Adipocyte (in vitro differentiated cells): ENCODE measurements around the gene LDHD.

Source experiments
- DNase-seq: peaks from one replicate; pipeline ENCODE4 v3.0.0-alpha.2; 2015; ENCODE audit warnings: low read depth
- H3K27me3 ChIP-seq: replicated peaks from 2 replicates; pipeline ENCODE4 v1.7.0; 2013; ENCODE audit warnings: mild to moderate bottlenecking, low read length, moderate library complexity; ENCODE audit not compliant: control insufficient read depth, insufficient read depth
- H3K36me3 ChIP-seq: 2 replicates; pipeline ENCODE4 v1.7.0; 2013; ENCODE audit warnings: low read length, mild to moderate bottlenecking, moderate library complexity; ENCODE audit not compliant: control insufficient read depth, insufficient read depth, severe bottlenecking
- H3K4me1 ChIP-seq: 2 replicates; pipeline ENCODE4 v1.7.0; 2013; ENCODE audit warnings: mild to moderate bottlenecking, low read length, moderate library complexity; ENCODE audit not compliant: control insufficient read depth, insufficient read depth
- H3K4me3 ChIP-seq: 2 replicates; pipeline ENCODE4 v1.7.0; 2013; ENCODE audit warnings: mild to moderate bottlenecking, low read length, moderate library complexity
- H3K9ac ChIP-seq: 2 replicates; pipeline ENCODE4 v1.7.0; 2013; ENCODE audit warnings: mild to moderate bottlenecking, low read length, moderate library complexity
- H3K9me3 ChIP-seq: 2 replicates; pipeline ENCODE4 v1.7.0; 2013; ENCODE audit warnings: mild to moderate bottlenecking, low read length, moderate library complexity; ENCODE audit not compliant: control insufficient read depth

The LDHD gene

GRCh38 chr16:75073545-75074303 lies 42.9 kb downstream of the LDHD start:
- no peak for DNase-seq
- H3K9me3 ChIP-seq = no peaks in the 10 kb centered on the region
- no peaks in the 10 kb centered on the region for H3K27me3 ChIP-seq
- H3K4me3 ChIP-seq = no peak overlapping the region
- no peaks in the 10 kb centered on the region for H3K36me3 ChIP-seq
- no peak overlapping the region for H3K9ac ChIP-seq
- H3K4me1 ChIP-seq = peaks cover 14% of the 10 kb centered on the region

- DNase-seq = no peak
- peaks cover 14% of the 10 kb centered on the region for H3K4me1 ChIP-seq
- no peaks in the 10 kb centered on the region for H3K27me3 ChIP-seq
- no peaks in the 10 kb centered on the region for H3K36me3 ChIP-seq
- no peak overlapping the region for H3K4me3 ChIP-seq
- H3K9me3 ChIP-seq = no peaks in the 10 kb centered on the region
- no peak overlapping the region for H3K9ac ChIP-seq
These were observed 44.2 kb downstream of the LDHD start for GRCh38 chr16:75072239-75072947.

GRCh38 chr16:75071621-75072020 lies 45.0 kb downstream of the LDHD start:
- peaks cover 14% of the 10 kb centered on the region for H3K4me1 ChIP-seq
- H3K9me3 ChIP-seq = no peaks in the 10 kb centered on the region
- H3K9ac ChIP-seq = no peak overlapping the region

GRCh38 chr16:75070012-75070841 lies 46.4 kb downstream of the LDHD start:
- Histone ChIP-seq H3K9ac (no peak overlapping the region), H3K4me1 (peaks cover 14% of the 10 kb centered on the region), H3K4me3 (no peak overlapping the region), H3K27me3 (no peaks in the 10 kb centered on the region), H3K9me3 (no peaks in the 10 kb centered on the region), H3K36me3 (no peaks in the 10 kb centered on the region)
- DNase-seq = no peak

More at GRCh38 chr16:75071621-75072020, 45.0 kb downstream of the LDHD start:
- H3K4me3 ChIP-seq = no peak overlapping the region
- DNase-seq = no peak
- H3K36me3 ChIP-seq = no peaks in the 10 kb centered on the region
- no peaks in the 10 kb centered on the region for H3K27me3 ChIP-seq

- DNase-seq = no peak
- H3K27me3 ChIP-seq = no peaks in the 10 kb centered on the region
- peaks cover 14% of the 10 kb centered on the region for H3K4me1 ChIP-seq
- H3K9ac ChIP-seq = no peak overlapping the region
- no peaks in the 10 kb centered on the region for H3K36me3 ChIP-seq
- H3K4me3 ChIP-seq = no peak overlapping the region
- H3K9me3 ChIP-seq = no peaks in the 10 kb centered on the region
These were observed 48.2 kb downstream of the LDHD start for GRCh38 chr16:75068085-75069031.

GRCh38 chr16:75066861-75067447 lies 49.6 kb downstream of the LDHD start:
- H3K9ac ChIP-seq = no peak overlapping the region
- DNase-seq = no peak
- H3K9me3 ChIP-seq = no peaks in the 10 kb centered on the region
- H3K4me1 ChIP-seq = peaks cover 25% of the 10 kb centered on the region
- no peaks in the 10 kb centered on the region for H3K27me3 ChIP-seq
- H3K36me3 ChIP-seq = no peaks in the 10 kb centered on the region
- H3K4me3 ChIP-seq = no peak overlapping the region

GRCh38 chr16:75065521-75066149 lies 50.9 kb downstream of the LDHD start:
- Histone ChIP-seq H3K36me3 (no peaks in the 10 kb centered on the region), H3K27me3 (no peaks in the 10 kb centered on the region), H3K9ac (no peak overlapping the region), H3K4me3 (no peak overlapping the region), H3K4me1 (peaks cover 26% of the 10 kb centered on the region), H3K9me3 (no peaks in the 10 kb centered on the region)
- DNase-seq = no peak

GRCh38 chr16:75065149-75065505 lies 51.5 kb downstream of the LDHD start:
- Histone ChIP-seq H3K9me3 (no peaks in the 10 kb centered on the region), H3K9ac (no peak overlapping the region), H3K27me3 (no peaks in the 10 kb centered on the region), H3K4me3 (no peak overlapping the region), H3K36me3 (no peaks in the 10 kb centered on the region), H3K4me1 (peaks cover 21% of the 10 kb centered on the region)
- DNase-seq = no peak

GRCh38 chr16:75064403-75065148 lies 52.0 kb downstream of the LDHD start:
- Histone ChIP-seq H3K4me1 (peaks cover 15% of the 10 kb centered on the region), H3K4me3 (no peak overlapping the region), H3K9me3 (no peaks in the 10 kb centered on the region), H3K27me3 (no peaks in the 10 kb centered on the region), H3K9ac (no peak overlapping the region), H3K36me3 (no peaks in the 10 kb centered on the region)
- no peak for DNase-seq
